Measurements from ENCODE around the gene LETM1.

DNA sequence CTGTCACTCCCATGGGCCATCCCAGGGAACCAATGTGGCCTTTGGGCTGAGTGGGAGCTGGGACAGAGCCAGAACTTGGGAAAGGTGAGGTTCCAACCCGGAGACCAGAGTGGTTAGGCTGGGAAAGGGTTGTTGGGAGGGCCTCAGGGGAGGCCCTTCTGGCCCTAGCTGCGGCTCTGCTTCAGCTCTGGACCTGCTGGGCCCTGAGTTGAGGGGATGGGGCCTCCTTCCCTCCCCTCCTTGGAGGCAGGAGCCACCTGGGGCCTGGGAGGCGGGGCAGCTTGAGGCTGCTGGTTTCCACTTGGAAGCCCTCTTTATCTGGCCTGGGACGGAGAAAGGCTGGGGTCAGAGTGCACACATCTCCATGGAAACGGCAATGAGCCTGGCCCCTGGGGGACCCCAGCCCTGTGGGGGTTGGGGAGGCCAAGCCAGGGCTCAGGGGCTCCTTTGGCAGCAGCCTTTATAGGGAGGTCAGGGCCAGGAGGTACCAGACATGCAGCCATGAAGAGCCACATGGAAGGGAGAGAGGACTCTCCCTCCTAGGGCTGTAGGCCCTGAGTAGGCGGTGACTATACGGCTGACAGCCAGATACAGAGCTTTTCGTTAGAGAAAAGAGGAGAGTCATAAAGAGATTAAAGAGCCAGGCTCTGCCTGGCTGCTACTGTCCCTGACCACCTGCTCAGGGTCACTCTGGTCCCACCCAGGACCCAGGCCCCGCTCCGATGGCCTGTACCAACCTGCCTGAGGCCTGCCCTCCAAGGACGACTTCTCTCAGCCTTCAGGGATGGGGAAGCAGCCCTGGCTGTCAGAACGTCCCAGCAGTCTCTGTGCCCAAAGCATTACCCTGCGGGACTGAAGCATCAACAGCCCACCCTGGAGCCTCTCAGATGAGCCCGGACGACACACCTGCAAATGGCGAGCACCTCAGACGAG is 8.4 kb upstream of the LETM1 start:
- TF ChIP-seq CTCF (conservative IDR thresholded peaks at IDR 0.05 in 1 of 2, IDR thresholded peaks at IDR 0.05 in 1 of 2; ENCODE audit: low read depth in 1 of 2, low read length in 2 of 2) (no peak), EZH2 (IDR thresholded peaks at IDR 0.05; ENCODE audit: low read length, missing control alignments) (no peak)

Data from fibroblast of lung (primary cell).